OCI-LY1 (cell line): ENCODE measurements around the gene MAST4.

Source experiments
- H2AFZ ChIP-seq: fragments of 200-600 bp; sonication (generic), shearing (Covaris generic); 2 replicates; pipeline ENCODE4 v1.6.0; 2014; ENCODE audit warnings: antibody characterized with exemption, mild to moderate bottlenecking, low read length
- H3F3A ChIP-seq: fragments of 200-600 bp; sonication (generic), shearing (Covaris generic); 2 replicates; pipeline ENCODE4 v1.6.0; 2014; ENCODE audit warnings: mild to moderate bottlenecking, antibody characterized with exemption, low read length, moderate library complexity; ENCODE audit not compliant: insufficient read depth
- H3K27ac ChIP-seq: fragments of 200-600 bp; sonication (generic); 2 replicates; pipeline ENCODE4 v1.5.1; 2014; ENCODE audit warnings: low read length, mixed run types, mild to moderate bottlenecking, low read depth; ENCODE audit not compliant: poor library complexity, severe bottlenecking
- H3K27me3 ChIP-seq: fragments of 200-600 bp; sonication (generic); 2 replicates; pipeline ENCODE4 v1.6.0; 2014; ENCODE audit warnings: antibody characterized with exemption, mild to moderate bottlenecking, low read length, moderate library complexity; ENCODE audit not compliant: insufficient read depth
- H3K36me3 ChIP-seq: fragments of 200-600 bp; sonication (generic); 2 replicates; pipeline ENCODE4 v1.6.1; 2014; ENCODE audit warnings: mild to moderate bottlenecking, antibody characterized with exemption, low read length, moderate library complexity, mixed read lengths; ENCODE audit not compliant: insufficient read depth
- H3K4me1 ChIP-seq: fragments of 200-600 bp; sonication (generic); 2 replicates; pipeline ENCODE4 v1.5.1; 2014; ENCODE audit warnings: mild to moderate bottlenecking, low read length, moderate library complexity; ENCODE audit not compliant: insufficient read depth, severe bottlenecking
- H3K4me2 ChIP-seq: fragments of 200-600 bp; sonication (generic), shearing (Covaris generic); 2 replicates; pipeline ENCODE4 v1.6.1; 2014; ENCODE audit warnings: low read length
- H3K4me3 ChIP-seq: fragments of 200-600 bp; sonication (generic); 2 replicates; pipeline ENCODE4 v1.5.1; 2014; ENCODE audit warnings: low read length, low read depth, mild to moderate bottlenecking, mixed read lengths; ENCODE audit not compliant: poor library complexity, severe bottlenecking
- H3K79me2 ChIP-seq: fragments of 200-600 bp; shearing (Covaris generic); 2 replicates; pipeline ENCODE4 v1.6.1; 2016; ENCODE audit warnings: mixed run types, low read length, mixed read lengths; ENCODE audit not compliant: insufficient read depth
- H3K9ac ChIP-seq: fragments of 200-600 bp; sonication (generic), shearing (Covaris generic); 2 replicates; pipeline ENCODE4 v1.6.1; 2014; ENCODE audit warnings: mild to moderate bottlenecking, low read length, mixed read lengths
- H3K9me2 ChIP-seq: fragments of 200-600 bp; sonication (generic), shearing (Covaris generic); 2 replicates; pipeline ENCODE4 v1.6.1; 2014; ENCODE audit warnings: low read depth, mild to moderate bottlenecking, low read length, mixed read lengths
- H3K9me3 ChIP-seq: fragments of 200-600 bp; shearing (Covaris generic); 2 replicates; pipeline ENCODE4 v1.6.1; 2014; ENCODE audit warnings: low read length, mixed read lengths
- H4K20me1 ChIP-seq: fragments of 200-600 bp; sonication (generic), shearing (Covaris generic); 2 replicates; pipeline ENCODE4 v1.6.0; 2016; ENCODE audit warnings: mild to moderate bottlenecking, low read length; ENCODE audit not compliant: insufficient read depth
- EZH2 ChIP-seq: fragments of 200-600 bp; sonication (generic), shearing (Covaris generic); IDR thresholded peaks from 2 replicates; pipeline ENCODE4 v1.8.0; 2017; ENCODE audit warnings: borderline replicate concordance, mixed run types, mild to moderate bottlenecking, antibody characterized with exemption, low read length, moderate library complexity, mixed read lengths
- TF ChIP-seq, protein P1 (sequence below): fragments of 200-600 bp; sonication (generic), shearing (Covaris generic); IDR thresholded peaks from 2 replicates; pipeline ENCODE4 v1.5.1; 2017; ENCODE audit warnings: mild to moderate bottlenecking, antibody characterized with exemption, low read length, moderate library complexity, mixed read lengths

The MAST4 gene

DNA sequence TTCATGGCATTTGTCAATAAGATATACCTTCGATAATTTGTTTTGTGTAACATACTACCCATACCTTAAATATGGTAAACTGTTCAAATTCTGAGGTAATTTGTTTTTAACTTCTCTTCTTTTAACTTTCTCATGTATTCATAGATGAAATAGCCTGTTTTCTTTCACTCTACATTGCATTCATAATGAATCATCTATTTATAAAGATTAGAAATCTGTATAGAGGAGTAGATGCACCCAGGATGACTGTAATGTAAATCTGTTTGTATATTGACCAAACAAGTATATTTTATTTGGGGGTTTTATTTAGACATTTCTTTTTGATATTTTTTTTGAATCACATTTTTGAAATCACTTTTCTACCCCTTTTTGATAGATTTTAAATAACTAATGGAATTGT lies 455.8 kb downstream of the MAST4 start:
- no peak for TF ChIP-seq EZH2
- TF ChIP-seq, protein P1, sequence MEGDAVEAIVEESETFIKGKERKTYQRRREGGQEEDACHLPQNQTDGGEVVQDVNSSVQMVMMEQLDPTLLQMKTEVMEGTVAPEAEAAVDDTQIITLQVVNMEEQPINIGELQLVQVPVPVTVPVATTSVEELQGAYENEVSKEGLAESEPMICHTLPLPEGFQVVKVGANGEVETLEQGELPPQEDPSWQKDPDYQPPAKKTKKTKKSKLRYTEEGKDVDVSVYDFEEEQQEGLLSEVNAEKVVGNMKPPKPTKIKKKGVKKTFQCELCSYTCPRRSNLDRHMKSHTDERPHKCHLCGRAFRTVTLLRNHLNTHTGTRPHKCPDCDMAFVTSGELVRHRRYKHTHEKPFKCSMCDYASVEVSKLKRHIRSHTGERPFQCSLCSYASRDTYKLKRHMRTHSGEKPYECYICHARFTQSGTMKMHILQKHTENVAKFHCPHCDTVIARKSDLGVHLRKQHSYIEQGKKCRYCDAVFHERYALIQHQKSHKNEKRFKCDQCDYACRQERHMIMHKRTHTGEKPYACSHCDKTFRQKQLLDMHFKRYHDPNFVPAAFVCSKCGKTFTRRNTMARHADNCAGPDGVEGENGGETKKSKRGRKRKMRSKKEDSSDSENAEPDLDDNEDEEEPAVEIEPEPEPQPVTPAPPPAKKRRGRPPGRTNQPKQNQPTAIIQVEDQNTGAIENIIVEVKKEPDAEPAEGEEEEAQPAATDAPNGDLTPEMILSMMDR: no peak
- no peaks in the 10 kb centered on the region for H3K9me2 ChIP-seq
- no peak overlapping the region for H3K27ac ChIP-seq
- no peaks in the 10 kb centered on the region for H3F3A ChIP-seq
- no peak overlapping the region for H2AFZ ChIP-seq
- no peak overlapping the region for H3K4me3 ChIP-seq
- H3K4me2 ChIP-seq: no peak overlapping the region
- no peaks in the 10 kb centered on the region for H3K4me1 ChIP-seq
- no peak overlapping the region for H3K9ac ChIP-seq
- H3K9me3 ChIP-seq: no peaks in the 10 kb centered on the region
- no peaks in the 10 kb centered on the region for H4K20me1 ChIP-seq
- no peaks in the 10 kb centered on the region; the same call in 1 of the 2 replicates for H3K27me3 ChIP-seq
- no peaks in the 10 kb centered on the region for H3K36me3 ChIP-seq
- no peaks in the 10 kb centered on the region for H3K79me2 ChIP-seq

DNA sequence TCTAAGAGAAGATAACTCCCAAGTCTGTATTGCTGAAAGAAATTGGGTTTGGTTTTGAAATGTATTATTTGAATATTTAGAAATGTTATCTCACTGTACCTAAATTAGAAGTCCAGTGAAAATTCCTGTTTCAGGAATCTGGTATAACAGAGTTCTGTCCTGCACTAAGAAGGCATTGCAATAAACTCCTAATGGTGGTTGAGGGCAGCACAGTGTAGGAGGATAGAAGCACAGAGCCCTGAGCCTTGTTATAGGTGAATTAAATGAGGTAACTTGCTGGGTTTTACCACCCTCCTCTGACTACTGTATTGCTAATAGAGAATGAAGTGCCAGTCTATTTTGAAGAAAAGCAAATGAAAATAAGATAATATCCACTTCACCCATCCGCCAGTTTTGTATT lies 457.0 kb downstream of the MAST4 start:
- TF ChIP-seq EZH2: no peak
- TF ChIP-seq, protein P1: no peak

DNA sequence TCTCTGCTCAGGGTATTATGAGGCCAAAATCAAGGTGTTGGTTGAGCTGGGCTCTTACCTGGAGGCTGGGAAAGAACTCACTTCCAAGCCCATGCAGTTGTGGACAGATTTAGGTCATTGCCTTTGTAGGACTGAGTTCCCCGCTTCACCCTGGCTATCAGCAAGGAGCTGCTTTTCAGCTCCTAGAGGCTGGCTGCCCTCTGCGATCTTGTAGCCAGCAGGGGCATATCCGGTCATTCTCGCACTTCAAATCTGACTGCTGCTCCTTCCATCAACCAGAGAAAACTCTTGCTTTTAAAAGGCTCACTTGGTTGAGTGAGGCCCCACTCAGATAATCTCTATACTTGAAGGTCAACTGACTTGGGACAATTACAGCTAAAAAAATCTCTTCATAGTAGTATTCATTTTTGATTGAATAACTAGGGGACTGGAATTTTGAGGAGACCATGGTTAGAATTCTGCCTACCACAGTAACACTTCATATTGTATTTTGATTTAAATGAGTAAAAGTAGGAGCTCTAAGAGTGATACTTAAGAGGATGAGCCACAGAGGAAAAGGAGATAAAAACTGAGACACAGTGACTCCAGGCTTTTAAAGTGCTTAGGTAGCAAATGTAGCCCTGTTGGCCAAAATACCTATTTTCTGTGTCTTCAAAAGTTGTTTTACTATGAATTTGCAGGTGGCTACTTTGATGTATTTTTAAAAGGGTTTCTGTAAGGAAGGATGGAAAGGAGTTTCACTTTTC lies 463.0 kb downstream of the MAST4 start:
- H3K79me2 ChIP-seq: no peaks in the 10 kb centered on the region
- H2AFZ ChIP-seq: no peak overlapping the region
- TF ChIP-seq, protein P1: no peak
- no peak for TF ChIP-seq EZH2
- H3K4me1 ChIP-seq: no peaks in the 10 kb centered on the region
- no peaks in the 10 kb centered on the region for H3F3A ChIP-seq
- H3K9me3 ChIP-seq: no peaks in the 10 kb centered on the region
- H3K9me2 ChIP-seq: no peaks in the 10 kb centered on the region
- no peaks in the 10 kb centered on the region for H4K20me1 ChIP-seq
- no peak overlapping the region for H3K4me3 ChIP-seq
- H3K36me3 ChIP-seq: no peaks in the 10 kb centered on the region
- H3K27ac ChIP-seq: no peak overlapping the region
- no peak overlapping the region for H3K9ac ChIP-seq
- H3K27me3 ChIP-seq: no peaks in the 10 kb centered on the region
- no peak overlapping the region for H3K4me2 ChIP-seq

More for the DNA sequence above, 457.0 kb downstream of the MAST4 start:
- H2AFZ ChIP-seq: no peak overlapping the region
- H3K27me3 ChIP-seq: no peaks in the 10 kb centered on the region; the same call in 1 of the 2 replicates
- H3K9ac ChIP-seq: no peak overlapping the region
- no peaks in the 10 kb centered on the region for H3K36me3 ChIP-seq
- no peaks in the 10 kb centered on the region for H3K4me1 ChIP-seq
- H3K4me2 ChIP-seq: no peak overlapping the region
- H3K27ac ChIP-seq: no peak overlapping the region
- H3F3A ChIP-seq: no peaks in the 10 kb centered on the region
- H3K9me2 ChIP-seq: no peaks in the 10 kb centered on the region
- no peaks in the 10 kb centered on the region for H3K9me3 ChIP-seq
- no peak overlapping the region for H3K4me3 ChIP-seq
- H3K79me2 ChIP-seq: no peaks in the 10 kb centered on the region
- no peaks in the 10 kb centered on the region for H4K20me1 ChIP-seq
